Measurements from ENCODE around the gene PCDHGA7.
"Not testable (repeated sequence)": the region's sequence is repeated elsewhere in the genome, so short reads cannot be mapped to it uniquely, and the experiment has no call there.

Gene PCDHGA7

DNA sequence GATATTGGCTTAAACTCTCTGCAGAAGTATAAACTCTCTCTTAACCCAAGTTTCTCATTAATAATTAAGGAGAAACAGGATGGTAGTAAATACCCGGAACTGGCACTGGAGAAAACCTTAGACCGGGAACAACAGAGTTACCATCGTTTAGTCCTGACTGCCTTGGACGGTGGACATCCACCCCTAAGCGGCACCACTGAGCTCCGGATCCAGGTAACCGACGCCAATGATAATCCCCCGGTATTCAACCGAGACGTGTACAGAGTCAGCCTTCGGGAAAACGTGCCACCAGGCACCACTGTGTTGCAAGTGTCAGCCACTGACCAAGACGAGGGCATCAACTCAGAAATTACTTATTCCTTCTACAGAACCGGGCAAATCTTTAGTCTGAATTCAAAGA, 16.1 kb downstream of the PCDHGA7 start:
- no peak for DNase-seq (ENCODE audit: low read depth)

- no peak for DNase-seq (ENCODE audit: low read depth)
Observed at GRCh38 chr5:141399555-141400258, 17.2 kb downstream of the PCDHGA7 start.

DNA sequence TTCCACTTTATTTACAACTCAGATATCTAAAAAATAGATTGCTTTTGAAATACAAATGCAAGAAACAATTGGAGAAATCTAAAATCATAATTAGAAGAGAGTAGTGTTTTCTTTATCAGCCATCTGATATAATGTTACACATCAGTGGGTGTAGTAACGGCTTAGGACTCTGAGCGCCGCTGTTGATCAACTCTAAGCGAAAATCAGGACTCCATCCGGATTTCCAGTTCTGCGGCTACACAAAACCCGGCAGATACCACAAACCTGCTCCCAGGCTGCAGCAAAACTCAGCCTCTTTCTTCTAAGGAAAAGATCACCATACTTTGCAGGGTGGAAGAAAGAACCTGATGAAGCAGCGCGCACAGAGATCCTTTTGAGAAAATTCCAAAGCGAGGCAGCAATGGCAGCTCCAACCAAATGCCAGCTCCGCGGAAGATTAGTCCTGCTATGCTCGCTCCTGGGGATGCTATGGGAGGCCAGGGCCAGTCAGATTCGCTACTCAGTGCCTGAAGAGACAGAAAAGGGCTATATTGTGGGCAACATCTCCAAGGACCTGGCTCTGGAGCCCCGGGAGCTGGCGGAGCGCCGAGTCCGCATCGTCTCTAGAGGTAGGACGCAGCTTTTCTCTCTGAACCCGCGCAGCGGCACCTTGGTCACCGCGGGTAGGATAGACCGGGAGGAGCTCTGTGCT, 20.2 kb downstream of the PCDHGA7 start, which contains the start of gene PCDHGA9:
Gene PCDHGA9, plus strand, starts transcription at position 226 of the 691 bp plus-strand sequence. Its CDS starts 175 bp downstream, at position 401.
- DNase-seq (ENCODE audit: low read depth), result no peak

- DNase-seq (ENCODE audit: low read depth), result no peak
Observed at GRCh38 chr5:141403387-141403786, 20.8 kb downstream of the PCDHGA7 start.

DNA sequence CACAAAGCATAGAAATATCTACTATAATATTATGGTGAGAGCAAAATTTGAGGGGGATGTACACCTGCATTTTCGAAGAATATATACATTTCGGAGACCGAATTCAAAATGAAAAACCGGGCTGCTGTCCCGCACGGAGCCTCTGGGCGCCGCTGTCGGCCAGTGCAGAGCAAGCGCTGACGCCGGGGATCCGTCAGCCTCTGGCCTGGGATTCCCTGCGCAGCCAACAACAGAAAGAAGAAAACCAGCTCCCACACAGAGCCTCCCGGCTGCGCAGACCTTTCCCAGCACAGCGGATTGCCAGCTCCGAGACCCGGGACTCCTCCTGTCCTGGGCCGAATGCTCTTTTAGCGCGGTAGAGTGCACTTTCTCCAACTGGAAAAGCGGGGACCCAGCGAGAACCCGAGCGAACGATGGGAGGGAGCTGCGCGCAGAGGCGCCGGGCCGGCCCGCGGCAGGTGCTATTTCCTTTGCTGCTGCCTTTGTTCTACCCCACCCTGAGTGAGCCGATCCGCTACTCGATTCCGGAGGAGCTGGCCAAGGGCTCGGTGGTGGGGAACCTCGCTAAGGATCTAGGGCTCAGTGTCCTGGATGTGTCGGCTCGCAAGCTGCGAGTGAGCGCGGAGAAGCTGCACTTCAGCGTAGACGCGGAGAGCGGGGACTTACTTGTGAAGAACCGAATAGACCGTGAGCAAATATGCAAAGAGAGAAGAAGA, 25.4 kb downstream of the PCDHGA7 start, which contains the start of gene PCDHGB6:
Gene PCDHGB6, plus strand, starts transcription at position 232 of the 716 bp plus-strand sequence. Its CDS starts 182 bp downstream, at position 414.
- not testable (repeated sequence) for DNase-seq (ENCODE audit: low read depth)

DNA sequence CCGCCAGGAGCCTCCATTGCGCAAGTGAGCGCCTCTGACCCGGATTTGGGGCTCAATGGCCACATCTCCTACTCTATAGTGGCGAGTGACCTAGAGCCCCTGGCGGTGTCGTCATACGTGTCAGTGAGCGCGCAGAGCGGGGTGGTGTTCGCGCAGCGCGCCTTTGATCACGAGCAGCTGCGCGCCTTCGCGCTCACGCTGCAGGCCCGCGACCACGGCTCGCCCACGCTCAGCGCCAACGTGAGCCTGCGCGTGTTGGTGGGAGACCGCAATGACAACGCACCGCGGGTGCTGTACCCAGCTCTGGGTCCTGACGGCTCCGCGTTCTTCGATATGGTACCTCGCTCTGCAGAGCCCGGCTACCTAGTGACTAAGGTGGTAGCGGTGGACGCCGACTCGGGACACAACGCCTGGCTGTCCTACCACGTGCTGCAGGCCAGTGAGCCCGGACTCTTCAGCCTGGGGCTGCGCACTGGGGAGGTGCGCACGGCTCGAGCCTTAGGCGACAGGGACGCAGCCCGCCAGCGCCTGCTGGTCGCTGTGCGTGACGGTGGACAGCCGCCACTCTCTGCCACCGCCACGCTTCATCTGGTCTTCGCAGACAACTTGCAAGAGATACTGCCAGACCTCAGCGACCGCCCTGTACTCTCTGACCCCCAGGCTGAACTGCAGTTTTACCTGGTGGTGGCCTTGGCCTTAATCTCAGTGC, 27.2 kb downstream of the PCDHGA7 start:
- DNase-seq (ENCODE audit: low read depth), result no peak

GRCh38 chr5:141411575-141411974, 29.0 kb downstream of the PCDHGA7 start:
- DNase-seq (ENCODE audit: low read depth), result no peak

DNA sequence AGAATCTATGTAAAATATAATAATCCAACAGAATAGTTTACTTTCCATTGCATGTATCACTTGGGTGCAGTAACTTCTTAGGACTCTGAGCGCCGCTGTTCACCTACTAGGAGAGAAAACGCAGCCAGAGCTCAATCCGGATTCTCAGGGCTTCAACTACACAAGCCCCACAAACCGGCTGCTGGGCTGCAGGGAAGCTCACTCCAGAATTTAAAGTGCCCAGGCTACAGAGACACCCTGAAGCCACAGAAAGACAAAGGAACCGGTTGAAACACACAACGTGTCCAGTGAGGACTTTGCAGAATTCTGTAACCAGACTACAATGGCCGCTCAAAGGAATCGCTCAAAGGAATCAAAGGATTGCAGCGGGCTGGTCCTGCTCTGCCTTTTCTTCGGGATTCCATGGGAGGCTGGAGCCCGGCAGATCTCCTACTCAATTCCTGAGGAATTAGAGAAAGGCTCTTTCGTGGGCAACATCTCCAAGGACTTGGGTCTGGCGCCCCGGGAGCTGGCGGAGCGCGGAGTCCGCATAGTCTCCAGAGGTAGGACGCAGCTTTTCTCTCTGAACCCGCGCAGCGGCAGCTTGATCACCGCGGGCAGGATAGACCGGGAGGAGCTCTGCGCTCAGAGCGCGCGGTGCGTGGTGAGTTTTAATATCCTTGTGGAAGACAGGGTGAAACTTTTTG, 30.5 kb downstream of the PCDHGA7 start, which contains the start of gene PCDHGA10:
Gene PCDHGA10, plus strand, starts transcription at position 134 of the 686 bp plus-strand sequence. Its CDS starts 189 bp downstream, at position 323.
- no peak for DNase-seq (ENCODE audit: low read depth)

DNA sequence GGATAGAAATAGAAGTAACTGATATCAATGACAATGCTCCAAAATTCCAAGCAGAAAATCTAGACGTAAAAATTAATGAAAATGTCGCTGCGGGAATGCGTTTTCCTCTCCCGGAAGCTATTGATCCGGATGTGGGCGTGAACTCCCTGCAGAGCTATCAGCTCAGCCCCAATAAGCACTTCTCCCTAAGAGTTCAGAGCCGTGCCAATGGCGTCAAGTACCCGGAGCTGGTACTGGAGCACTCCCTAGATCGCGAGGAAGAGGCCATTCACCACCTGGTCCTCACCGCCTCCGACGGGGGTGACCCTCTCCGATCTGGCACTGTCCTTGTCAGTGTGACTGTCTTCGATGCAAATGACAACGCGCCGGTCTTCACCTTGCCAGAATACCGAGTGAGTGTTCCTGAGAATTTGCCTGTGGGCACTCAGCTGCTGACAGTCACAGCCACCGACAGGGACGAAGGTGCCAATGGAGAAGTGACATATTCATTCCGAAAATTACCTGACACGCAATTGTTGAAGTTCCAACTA, 31.1 kb downstream of the PCDHGA7 start:
- DNase-seq (ENCODE audit: low read depth), result no peak

DNA sequence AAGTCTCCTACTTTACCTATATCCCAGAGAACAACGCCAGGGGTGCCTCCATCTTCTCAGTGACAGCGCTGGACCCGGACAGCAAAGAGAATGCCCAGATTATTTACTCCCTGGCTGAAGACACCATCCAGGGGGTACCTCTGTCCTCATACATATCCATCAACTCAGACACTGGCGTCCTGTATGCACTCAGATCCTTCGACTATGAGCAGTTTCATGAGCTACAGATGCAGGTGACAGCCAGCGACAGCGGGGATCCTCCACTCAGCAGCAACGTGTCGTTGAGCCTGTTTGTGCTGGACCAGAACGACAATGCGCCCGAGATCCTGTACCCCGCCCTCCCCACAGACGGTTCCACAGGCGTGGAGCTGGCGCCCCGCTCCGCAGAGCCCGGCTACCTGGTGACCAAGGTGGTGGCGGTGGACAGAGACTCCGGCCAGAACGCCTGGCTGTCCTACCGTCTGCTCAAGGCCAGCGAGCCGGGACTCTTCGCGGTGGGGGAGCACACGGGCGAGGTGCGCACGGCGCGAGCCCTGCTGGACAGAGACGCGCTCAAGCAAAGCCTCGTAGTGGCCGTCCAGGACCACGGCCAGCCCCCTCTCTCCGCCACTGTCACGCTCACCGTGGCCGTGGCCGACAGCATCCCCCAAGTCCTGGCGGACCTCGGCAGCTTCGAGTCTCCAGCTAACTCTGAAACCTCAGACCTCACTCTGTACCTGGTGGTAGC, 32.2 kb downstream of the PCDHGA7 start:
- not testable (repeated sequence) for DNase-seq (ENCODE audit: low read depth)

DNA sequence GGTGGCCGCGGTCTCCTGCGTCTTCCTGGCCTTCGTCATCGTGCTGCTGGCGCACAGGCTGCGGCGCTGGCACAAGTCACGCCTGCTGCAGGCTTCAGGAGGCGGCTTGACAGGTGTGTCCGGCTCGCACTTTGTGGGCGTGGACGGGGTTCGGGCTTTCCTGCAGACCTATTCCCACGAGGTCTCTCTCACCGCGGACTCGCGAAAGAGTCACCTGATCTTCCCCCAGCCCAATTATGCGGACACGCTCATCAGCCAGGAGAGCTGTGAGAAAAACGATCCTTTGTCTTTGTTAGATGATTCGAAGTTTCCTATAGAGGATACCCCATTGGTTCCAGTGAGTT, 32.7 kb downstream of the PCDHGA7 start:
- DNase-seq (ENCODE audit: low read depth), result not testable (repeated sequence)

- DNase-seq (ENCODE audit: low read depth), result peak; percentile 57
Observed at GRCh38 chr5:141417494-141418172, 35.1 kb downstream of the PCDHGA7 start, which contains the start of gene PCDHGB7. Gene PCDHGB7, plus strand, starts transcription at chr5:141417677. Its CDS starts 183 bp downstream, at chr5:141417860.

GRCh38 chr5:141419074-141419880, 36.7 kb downstream of the PCDHGA7 start:
- no peak for DNase-seq (ENCODE audit: low read depth)

- no peak for DNase-seq (ENCODE audit: low read depth)
Observed at GRCh38 chr5:141420855-141421488, 38.4 kb downstream of the PCDHGA7 start, which contains the start of gene PCDHGA11. Gene PCDHGA11, plus strand, starts transcription at chr5:141421051. Its CDS starts 177 bp downstream, at chr5:141421228.

- no peak for DNase-seq (ENCODE audit: low read depth)
Observed at GRCh38 chr5:141421489-141421855, 38.9 kb downstream of the PCDHGA7 start.

GRCh38 chr5:141422742-141423291, 40.3 kb downstream of the PCDHGA7 start:
- no peak for DNase-seq (ENCODE audit: low read depth)

GRCh38 chr5:141427783-141428426, 45.4 kb downstream of the PCDHGA7 start:
- no peak for DNase-seq (ENCODE audit: low read depth)
